Activated CD8-positive, alpha-beta T cell treated with anti-CD3 and anti-CD28 coated beads for 36 hours (primary cell): ENCODE results near the gene PLCL1. TPM values are rescaled to one million over a fixed set of nuclear protein-coding genes. Genes with fewer than 3 reads are reported as not detected.

ENCODE experiments used
- ATAC-seq: fragments of 200-7000 bp; cut with Tn5 transposase; one replicate; pipeline ENCODE4 v1.10.0; 2021; ENCODE audit warnings: mild to moderate bottlenecking, moderate library complexity
- CTCF ChIA-PET: fragments of 350-600 bp; sonication (Branson Sonifier 250); formaldehyde crosslinking; loops from one replicate; lab custom pipeline; 2021; ENCODE audit warnings: antibody characterized with exemption; lab: Charles Lee
- POLR2A ChIA-PET: fragments of 350-600 bp; sonication (Branson Sonifier 250); formaldehyde crosslinking; loops from one replicate; lab custom pipeline; 2021; ENCODE audit warnings: antibody characterized with exemption; lab: Charles Lee
- DNase-seq: peaks from one replicate; pipeline ENCODE4 v3.0.0-alpha.2; 2020
- H3K27ac Mint-ChIP-seq: one replicate; pipeline ENCODE4 v1.8.0; 2021; ENCODE audit warnings: mild to moderate bottlenecking, mixed read lengths
- H3K27me3 Mint-ChIP-seq: one replicate; pipeline ENCODE4 v1.8.0; 2021; ENCODE audit warnings: mixed read lengths
- H3K36me3 Mint-ChIP-seq: one replicate; pipeline ENCODE4 v1.8.0; 2021; ENCODE audit warnings: low read depth, mixed read lengths
- H3K4me1 Mint-ChIP-seq: one replicate; pipeline ENCODE4 v1.8.0; 2021; ENCODE audit warnings: low read depth, mixed read lengths
- H3K4me3 Mint-ChIP-seq: one replicate; pipeline ENCODE4 v1.8.0; 2021; ENCODE audit warnings: mild to moderate bottlenecking, moderate library complexity, mixed read lengths
- H3K9me3 Mint-ChIP-seq: one replicate; pipeline ENCODE4 v1.8.0; 2021; ENCODE audit warnings: mixed read lengths
- CTCF ChIP-seq: fragments of 200-600 bp; IDR thresholded peaks from one replicate; pipeline ENCODE4 v1.8.0; 2022; ENCODE audit warnings: antibody characterized with exemption, mild to moderate bottlenecking
- intact Hi-C: fragments of 100-400 bp; cut with micrococcal nuclease; formaldehyde crosslinking; loops from one replicate; pipeline ENCODE4 v1.10.0; 2022
- total RNA-seq, 2 experiments: library from RNA; stranded (reverse); gene quantifications; one replicate each; pipeline ENCODE4 v1.2.3, GENCODE V29; 2021

PLCL1 gene
- total RNA-seq, 2 experiments from 2014 or later: 0.68 to 0.69 TPM

GRCh38 chr2:197927994-197928393, 123.6 kb downstream of the PLCL1 start:
- intact Hi-C loops: no loop called here
- ChIA-PET POLR2A (no interaction called here), CTCF (no interaction called here)
- no peak overlapping the region for H3K27ac Mint-ChIP-seq
- H3K36me3 Mint-ChIP-seq: no peaks in the 10 kb centered on the region
- peaks cover 4% of the 10 kb centered on the region for H3K9me3 Mint-ChIP-seq
- no peak overlapping the region for H3K4me3 Mint-ChIP-seq
- H3K27me3 Mint-ChIP-seq: no peaks in the 10 kb centered on the region
- ATAC-seq (no peak), DNase-seq (no peak)
- TF ChIP-seq CTCF: no peak
- peaks cover 5% of the 10 kb centered on the region for H3K4me1 Mint-ChIP-seq

GRCh38 chr2:197929008-197929885, 124.9 kb downstream of the PLCL1 start:
- intact Hi-C loops: no loop called here
- POLR2A ChIA-PET: interaction anchor here (1.3 kb wide), 1 partner anchor 15 kb away, joined by 3 read pairs; no protein-coding TSS in a partner anchor
- CTCF ChIA-PET: no interaction called here
- Mint-ChIP-seq H3K9me3 (peaks cover 4% of the 10 kb centered on the region), H3K27ac (no peak overlapping the region), H3K4me3 (no peak overlapping the region), H3K4me1 (peaks cover 12% of the 10 kb centered on the region), H3K27me3 (no peaks in the 10 kb centered on the region), H3K36me3 (no peaks in the 10 kb centered on the region)
- ATAC-seq: no peak
- no peak for DNase-seq
- no peak for TF ChIP-seq CTCF

GRCh38 chr2:197929886-197930227, 125.5 kb downstream of the PLCL1 start:
- DNase-seq (no peak), ATAC-seq (no peak)
- no peaks in the 10 kb centered on the region for H3K36me3 Mint-ChIP-seq
- ChIA-PET CTCF (no interaction called here), POLR2A (interaction anchor here (1.3 kb wide), 1 partner anchor 15 kb away, joined by 3 read pairs; no protein-coding TSS in a partner anchor)
- no peak overlapping the region for H3K27ac Mint-ChIP-seq
- H3K4me3 Mint-ChIP-seq: no peak overlapping the region
- no peaks in the 10 kb centered on the region for H3K27me3 Mint-ChIP-seq
- peaks cover 15% of the 10 kb centered on the region for H3K4me1 Mint-ChIP-seq
- TF ChIP-seq CTCF: no peak
- peaks cover 4% of the 10 kb centered on the region for H3K9me3 Mint-ChIP-seq
- intact Hi-C loops: no loop called here

- H3K4me1 Mint-ChIP-seq: peaks cover 21% of the 10 kb centered on the region
- peaks cover 4% of the 10 kb centered on the region for H3K9me3 Mint-ChIP-seq
- H3K27ac Mint-ChIP-seq: no peak overlapping the region
- ChIA-PET CTCF (no interaction called here), POLR2A (no interaction called here)
- intact Hi-C loops: no loop called here
- ATAC-seq (no peak), DNase-seq (no peak)
- no peaks in the 10 kb centered on the region for H3K36me3 Mint-ChIP-seq
- H3K27me3 Mint-ChIP-seq: no peaks in the 10 kb centered on the region
- H3K4me3 Mint-ChIP-seq: no peak overlapping the region
- TF ChIP-seq CTCF: no peak
Observed at GRCh38 chr2:197930570-197931278, 126.3 kb downstream of the PLCL1 start.
